Fibroblast of lung (primary cell): ENCODE measurements around the gene ARGLU1. TPM values are rescaled to one million over a fixed set of nuclear protein-coding genes. Genes with fewer than 3 reads are reported as not detected.

Experiments
- DNase-seq, 2 donors: peaks; one replicate each; pipeline versions ENCODE4 v3.0.0 to v3.0.0-alpha.2; 2010; ENCODE audit warnings: low read depth in 2 of 2
- H2AFZ ChIP-seq: 2 replicates; pipeline ENCODE4 v1.5.1; 2012; ENCODE audit warnings: low read length, control low read depth, inconsistent platforms
- H3K27ac ChIP-seq: 2 replicates; pipeline ENCODE4 v1.5.1; 2011; ENCODE audit warnings: low read length, control low read depth; ENCODE audit not compliant: insufficient read depth
- H3K27me3 ChIP-seq: 2 replicates; pipeline ENCODE4 v1.5.1; 2011; ENCODE audit warnings: mild to moderate bottlenecking, low read length; ENCODE audit not compliant: control insufficient read depth, insufficient read depth
- H3K36me3 ChIP-seq: 2 replicates; pipeline ENCODE4 v1.5.1; 2011; ENCODE audit warnings: low read length; ENCODE audit not compliant: control insufficient read depth, insufficient read depth
- H3K4me1 ChIP-seq: 2 replicates; pipeline ENCODE4 v1.5.1; 2011; ENCODE audit warnings: low read length; ENCODE audit not compliant: control insufficient read depth, insufficient read depth; ENCODE audit errors: extremely low read depth
- H3K4me2 ChIP-seq: 2 replicates; pipeline ENCODE4 v1.5.1; 2011; ENCODE audit warnings: low read length, control low read depth; ENCODE audit not compliant: insufficient read depth; ENCODE audit errors: extremely low read depth
- H3K4me3 ChIP-seq, 4 experiments: fragments of 200-600 bp in 1 of 4; sonication (generic) in 1 of 4; replicated peaks in 1 of 4; 2 replicates each; pipeline ENCODE4 v1.5.1; 2011 to 2016; ENCODE audit warnings: low read length in 4 of 4, low read depth in 3 of 4, mild to moderate bottlenecking in 3 of 4, control low read depth in 2 of 4, inconsistent platforms in 1 of 4, mixed read lengths in 1 of 4; ENCODE audit not compliant: insufficient read depth in 1 of 4; ENCODE audit errors: control extremely low read depth in 1 of 4
- H3K79me2 ChIP-seq: 2 replicates; pipeline ENCODE4 v1.5.1; 2012; ENCODE audit warnings: mild to moderate bottlenecking, low read length, inconsistent platforms; ENCODE audit not compliant: control insufficient read depth, insufficient read depth
- H3K9ac ChIP-seq: 2 replicates; pipeline ENCODE4 v1.5.1; 2011; ENCODE audit warnings: mild to moderate bottlenecking, low read length, control low read depth; ENCODE audit not compliant: insufficient read depth
- H3K9me3 ChIP-seq: 2 replicates; pipeline ENCODE4 v1.5.1; 2012; ENCODE audit warnings: low read depth, low read length; ENCODE audit not compliant: control insufficient read depth, insufficient read depth
- H4K20me1 ChIP-seq: 2 replicates; pipeline ENCODE4 v1.5.1; 2011; ENCODE audit warnings: low read length; ENCODE audit not compliant: control insufficient read depth, insufficient read depth; ENCODE audit errors: extremely low read depth
- EZH2 ChIP-seq: IDR thresholded peaks from 2 replicates; pipeline ENCODE4 v1.5.1; 2012; ENCODE audit warnings: low read length, control low read depth, mild to moderate bottlenecking; ENCODE audit errors: missing control alignments
- polyA plus RNA-seq, 2 donors: library from polyadenylated mRNA; depleted of rRNA in 1 of 2; stranded (reverse) in 1 of 2; unstranded in 1 of 2; fragments of >200 nt; gene quantifications; 2 replicates each; pipeline ENCODE4 v1.2.1, GENCODE V29; 2011 to 2012; ENCODE audit warnings: missing spikeins in 1 of 2
- total RNA-seq: library from RNA; depleted of rRNA; stranded (reverse); fragments of >200 nt; gene quantifications from 2 replicates; pipeline ENCODE4 v1.2.1, GENCODE V29; 2014
- TF ChIP-seq, protein P1 (sequence below), 2 donors: IDR thresholded peaks in 1 of 2; conservative IDR thresholded peaks in 1 of 2; 1 replicate in 1 of 2; 2 replicates in 1 of 2; pipeline ENCODE4 v1.5.1; 2011 to 2012; ENCODE audit warnings: low read length in 2 of 2, control low read depth in 1 of 2, inconsistent platforms in 1 of 2, low read depth in 1 of 2, mild to moderate bottlenecking in 1 of 2

ARGLU1 gene
- total and polyA plus RNA-seq, 2 donors (not counting 1 experiment from before 2014, with no cell fraction given), result 45.4 to 45.6 TPM

DNA sequence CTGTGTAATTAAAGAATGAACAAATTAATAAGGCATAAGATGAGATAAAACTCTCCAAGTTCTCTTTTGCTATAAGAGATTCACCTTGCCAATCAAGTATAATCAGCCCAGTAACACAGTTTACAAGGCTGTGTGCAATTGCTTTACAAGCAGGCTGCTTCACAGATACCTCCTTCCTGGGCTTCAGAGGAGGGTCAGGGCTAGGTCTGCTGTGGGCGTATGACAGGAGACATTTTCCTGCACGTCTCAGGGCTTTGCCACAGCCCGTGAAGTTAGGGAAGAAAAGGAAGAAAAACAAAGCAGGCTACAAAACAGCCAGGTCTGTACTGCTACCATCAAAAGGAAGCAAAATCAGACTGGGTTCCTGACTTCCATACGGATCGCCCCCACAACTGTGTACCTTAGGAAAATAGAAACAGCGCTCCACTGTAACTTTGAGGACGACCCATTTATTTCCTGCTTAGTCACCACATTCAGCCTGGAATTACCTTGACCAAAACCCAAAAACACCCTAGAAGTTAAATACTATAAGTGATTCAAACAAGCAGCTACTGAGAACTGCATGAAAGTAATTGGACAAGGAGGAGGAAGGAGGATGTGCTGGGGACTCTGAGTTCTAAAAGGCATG lies 44.9 kb downstream of the ARGLU1 start:
- Histone ChIP-seq H2AFZ (no peak overlapping the region), H3K27me3 (no peaks in the 10 kb centered on the region), H3K9ac (no peak overlapping the region), H3K9me3 (no peaks in the 10 kb centered on the region), H3K4me2 (no peak overlapping the region), H3K4me1 (no peaks in the 10 kb centered on the region), H3K79me2 (peaks cover 37% of the 10 kb centered on the region), H3K36me3 (no peaks in the 10 kb centered on the region), H3K27ac (no peak overlapping the region), H3K4me3 (no peak overlapping the region), H4K20me1 (no peaks in the 10 kb centered on the region)
- no peak for TF ChIP-seq EZH2
- TF ChIP-seq, protein P1, sequence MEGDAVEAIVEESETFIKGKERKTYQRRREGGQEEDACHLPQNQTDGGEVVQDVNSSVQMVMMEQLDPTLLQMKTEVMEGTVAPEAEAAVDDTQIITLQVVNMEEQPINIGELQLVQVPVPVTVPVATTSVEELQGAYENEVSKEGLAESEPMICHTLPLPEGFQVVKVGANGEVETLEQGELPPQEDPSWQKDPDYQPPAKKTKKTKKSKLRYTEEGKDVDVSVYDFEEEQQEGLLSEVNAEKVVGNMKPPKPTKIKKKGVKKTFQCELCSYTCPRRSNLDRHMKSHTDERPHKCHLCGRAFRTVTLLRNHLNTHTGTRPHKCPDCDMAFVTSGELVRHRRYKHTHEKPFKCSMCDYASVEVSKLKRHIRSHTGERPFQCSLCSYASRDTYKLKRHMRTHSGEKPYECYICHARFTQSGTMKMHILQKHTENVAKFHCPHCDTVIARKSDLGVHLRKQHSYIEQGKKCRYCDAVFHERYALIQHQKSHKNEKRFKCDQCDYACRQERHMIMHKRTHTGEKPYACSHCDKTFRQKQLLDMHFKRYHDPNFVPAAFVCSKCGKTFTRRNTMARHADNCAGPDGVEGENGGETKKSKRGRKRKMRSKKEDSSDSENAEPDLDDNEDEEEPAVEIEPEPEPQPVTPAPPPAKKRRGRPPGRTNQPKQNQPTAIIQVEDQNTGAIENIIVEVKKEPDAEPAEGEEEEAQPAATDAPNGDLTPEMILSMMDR (conservative IDR thresholded peaks at IDR 0.05 in 1 of 2, IDR thresholded peaks at IDR 0.05 in 1 of 2; ENCODE audit: low read depth in 1 of 2, low read length in 2 of 2), result no peak
- DNase-seq, result peak in 1 of 2 donors; percentile 52

DNA sequence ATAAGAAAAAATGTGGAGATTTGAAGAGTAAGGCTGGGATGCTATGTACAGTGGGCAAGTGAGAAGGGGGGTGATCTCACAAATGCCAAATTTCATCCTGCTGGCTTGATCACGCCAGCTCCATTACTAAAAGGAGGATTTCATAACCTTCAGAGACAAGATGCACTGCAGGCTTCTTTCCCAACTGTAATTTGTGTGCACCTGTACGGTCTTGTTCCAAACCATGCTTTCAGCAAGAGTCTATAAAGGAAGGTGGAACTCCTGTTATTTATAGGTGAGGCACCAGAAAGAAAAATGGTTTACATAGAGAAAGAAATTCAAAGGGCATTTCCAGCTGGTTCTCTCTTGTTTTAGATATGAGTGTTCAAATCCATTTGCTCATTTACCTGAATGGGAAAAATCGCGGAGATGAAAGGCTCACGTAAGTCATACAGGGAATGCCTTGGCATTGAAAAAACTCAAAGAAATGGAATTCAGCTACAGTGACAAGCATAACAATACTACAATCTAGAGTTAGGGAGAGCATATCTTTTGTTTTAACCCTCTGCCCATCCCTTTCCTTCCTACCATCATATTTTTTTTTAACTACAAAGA lies 45.7 kb downstream of the ARGLU1 start:
- H3K79me2 ChIP-seq, result peaks cover 34% of the 10 kb centered on the region
- no peak overlapping the region for H2AFZ ChIP-seq
- no peak overlapping the region for H3K4me3 ChIP-seq
- no peak overlapping the region for H3K27ac ChIP-seq
- no peaks in the 10 kb centered on the region for H3K27me3 ChIP-seq
- no peaks in the 10 kb centered on the region for H3K9me3 ChIP-seq
- no peak for DNase-seq
- no peaks in the 10 kb centered on the region for H3K36me3 ChIP-seq
- H3K4me2 ChIP-seq, result no peak overlapping the region
- no peaks in the 10 kb centered on the region for H4K20me1 ChIP-seq
- no peaks in the 10 kb centered on the region for H3K4me1 ChIP-seq
- TF ChIP-seq, protein P1 (conservative IDR thresholded peaks at IDR 0.05 in 1 of 2, IDR thresholded peaks at IDR 0.05 in 1 of 2; ENCODE audit: low read depth in 1 of 2, low read length in 2 of 2), result no peak
- TF ChIP-seq EZH2, result no peak
- no peak overlapping the region for H3K9ac ChIP-seq

DNA sequence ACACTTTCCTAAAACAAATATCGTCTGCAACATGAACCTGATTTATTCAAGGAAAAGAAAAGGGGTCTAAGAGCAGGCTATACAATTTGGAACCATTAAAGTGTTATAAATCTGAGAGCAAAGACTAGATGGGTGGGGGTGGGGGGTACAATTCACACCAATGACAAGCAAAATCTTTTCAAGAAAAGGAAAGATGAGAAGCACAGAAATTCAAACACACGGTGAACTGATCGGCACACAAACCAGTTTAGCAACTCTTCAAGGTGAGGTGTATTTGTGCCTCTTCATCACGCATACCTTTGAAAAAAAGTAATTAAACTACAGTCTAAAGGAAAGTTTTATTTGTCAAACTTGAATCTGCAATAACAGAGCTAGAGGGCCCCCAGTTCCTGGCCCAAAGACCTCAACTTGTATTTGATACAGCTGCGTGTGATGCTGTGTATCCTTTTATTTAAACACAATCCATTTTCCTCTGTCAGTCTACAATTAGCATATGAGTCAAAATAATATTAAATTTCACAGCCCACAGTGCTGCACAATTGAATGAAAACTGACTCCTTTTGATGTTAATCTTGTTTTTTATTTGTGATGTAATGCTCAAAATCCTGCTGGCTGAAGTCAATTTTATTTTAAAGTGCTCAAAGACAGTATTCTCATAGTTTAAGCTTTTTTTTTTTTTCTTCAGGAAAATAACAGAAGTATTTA lies 46.7 kb downstream of the ARGLU1 start:
- H3K4me2 ChIP-seq, result no peak overlapping the region
- no peaks in the 10 kb centered on the region for H4K20me1 ChIP-seq
- TF ChIP-seq, protein P1 (conservative IDR thresholded peaks at IDR 0.05 in 1 of 2, IDR thresholded peaks at IDR 0.05 in 1 of 2; ENCODE audit: low read depth in 1 of 2, low read length in 2 of 2), result no peak
- no peak for TF ChIP-seq EZH2
- H2AFZ ChIP-seq, result no peak overlapping the region
- DNase-seq, result no peak
- no peaks in the 10 kb centered on the region for H3K9me3 ChIP-seq
- H3K36me3 ChIP-seq, result no peaks in the 10 kb centered on the region
- H3K27ac ChIP-seq, result no peak overlapping the region
- H3K79me2 ChIP-seq, result peaks cover 32% of the 10 kb centered on the region
- no peak overlapping the region for H3K4me3 ChIP-seq
- no peaks in the 10 kb centered on the region for H3K4me1 ChIP-seq
- no peaks in the 10 kb centered on the region for H3K27me3 ChIP-seq
- no peak overlapping the region for H3K9ac ChIP-seq
